ENCODE data around the gene HTR2A. TPM values are rescaled to one million over a fixed set of nuclear protein-coding genes. Genes with fewer than 3 reads are reported as not detected.

HTR2A gene
- total RNA-seq, 1 experiment from 2014 or later: not detected

GRCh38 chr13:46782066-46782465, 114.8 kb downstream of the HTR2A start:
- Mint-ChIP-seq H3K36me3 (ENCODE audit: insufficient read depth, unreplicated experiment) (peaks cover 56% of the 10 kb centered on the region), H3K27me3 (ENCODE audit: insufficient read depth, unreplicated experiment) (no peaks in the 10 kb centered on the region), H3K4me1 (ENCODE audit: low read depth, unreplicated experiment) (no peaks in the 10 kb centered on the region), H3K9me3 (ENCODE audit: unreplicated experiment) (no peaks in the 10 kb centered on the region), H3K27ac (ENCODE audit: unreplicated experiment) (no peak overlapping the region), H3K4me3 (ENCODE audit: unreplicated experiment) (no peak overlapping the region)
- DNase-seq: no peak
- Histone ChIP-seq H3K36me3 (ENCODE audit: control insufficient read depth, insufficient read depth, low read length) (no peaks in the 10 kb centered on the region), H3K4me3 (ENCODE audit: low read depth, low read length) (no peak overlapping the region), H3K27me3 (replicated peaks; ENCODE audit: control insufficient read depth, insufficient read depth, low read length) (no peaks in the 10 kb centered on the region), H3K4me1 (no peaks in the 10 kb centered on the region), H3K9me3 (no peaks in the 10 kb centered on the region)
- no peak for TF ChIP-seq CTCF (IDR thresholded peaks at IDR 0.05; ENCODE audit: insufficient read depth in 1 of 2, low read depth in 1 of 2, low read length in 1 of 2, severe bottlenecking in 1 of 2, unreplicated experiment in 1 of 2)
- CTCF ChIA-PET: no interaction called here
- no TSS peak for BruUV-seq (replicated peaks)
- intact Hi-C loops (cut with micrococcal nuclease; ENCODE audit: unreplicated experiment): no loop called here
- POLR2A ChIA-PET: no interaction called here

Other genes with a start within 250 kb of the HTR2A start
- 118 and 119 TPM in 2 replicates for gene ESD, start 99.9 kb downstream of the HTR2A start, total RNA-seq (2022)

Measured in Caco-2 (cell line).